ENCODE measurements around the gene SCRT2. TPM values are rescaled to one million over a fixed set of nuclear protein-coding genes. Genes with fewer than 3 reads are reported as not detected.

The SCRT2 gene
- total RNA-seq, 2 donors from 2014 or later: not detected

DNA sequence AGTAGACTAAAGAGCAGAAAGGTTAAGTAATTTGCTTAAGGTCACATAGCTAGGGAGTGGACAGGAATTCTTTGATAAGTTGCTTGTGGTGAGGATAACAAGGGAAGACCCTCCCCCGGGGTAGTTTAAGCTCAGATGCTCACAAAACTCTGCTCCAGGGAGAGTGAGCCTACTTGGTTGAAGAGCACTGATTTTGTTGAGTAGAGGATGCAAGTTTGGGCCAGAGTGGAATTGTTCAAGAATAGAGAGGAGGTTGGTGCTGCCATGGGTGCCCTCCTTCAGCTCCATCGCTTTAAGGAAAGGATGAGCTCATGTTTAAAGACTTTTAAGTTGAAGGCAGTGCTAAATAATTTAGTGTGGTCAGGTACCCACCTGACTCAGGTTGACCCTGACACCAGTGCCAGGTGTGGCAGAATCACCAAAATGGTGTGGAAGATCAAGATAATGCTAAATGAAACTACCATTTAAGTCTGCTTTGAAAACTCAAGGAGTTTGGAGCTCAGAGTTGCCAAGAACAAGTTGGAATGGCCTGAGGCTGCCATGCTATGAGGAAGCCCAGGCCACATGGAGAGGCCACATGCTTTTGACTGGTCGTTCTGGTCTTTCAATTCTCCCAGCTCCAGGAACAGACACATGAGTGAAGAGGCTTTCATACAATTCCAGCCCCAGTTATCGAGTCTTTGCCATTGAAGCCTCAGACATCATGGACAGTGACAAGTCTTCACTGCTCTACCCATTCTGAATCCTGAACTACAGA is 57.5 kb downstream of the SCRT2 start:
- intact Hi-C loops (cut with DNase I): no loop called here
- no peak for ATAC-seq
- no peak for DNase-seq

GRCh38 chr20:615514-615913 is 60.1 kb downstream of the SCRT2 start:
- intact Hi-C loops (cut with DNase I): no loop called here

GRCh38 chr20:611843-612185 is 63.8 kb downstream of the SCRT2 start:
- ATAC-seq: no peak
- intact Hi-C loops (cut with DNase I): no loop called here
- DNase-seq: no peak

More at GRCh38 chr20:615514-615913, 60.1 kb downstream of the SCRT2 start:
- ATAC-seq (no peak), DNase-seq (no peak)

Other genes starting within 250 kb of the SCRT2 start
- 10 to 100 TPM; 23.7 to 24.3 TPM for gene TBC1D20, start 213.3 kb downstream of the SCRT2 start, total RNA-seq
- 100 to 1,000 TPM in 1 of 2 donors, 10 to 100 TPM in 1; 86.4 to 110 TPM for gene CSNK2A1, start 132.0 kb downstream of the SCRT2 start, total RNA-seq
- 10 to 100 TPM in 1 of 2 donors, 1 to 10 TPM in 1; 7.3 to 10.3 TPM for gene TCF15, start 65.5 kb downstream of the SCRT2 start, total RNA-seq
- 10 to 100 TPM; 34.1 to 38.9 TPM for gene SRXN1, start 22.6 kb downstream of the SCRT2 start, total RNA-seq
- gene SLC52A3, start 92.7 kb upstream of the SCRT2 start, total RNA-seq: 1 to 10 TPM; 1.7 to 3.6 TPM
- gene FAM110A, start 157.9 kb upstream of the SCRT2 start, total RNA-seq: 1 to 10 TPM; 4.0 to 4.4 TPM
- gene ANGPT4, start 240.5 kb upstream of the SCRT2 start, total RNA-seq: under 1 TPM in 1 of 2 donors, not detected in 1; 0.27 TPM